GM10266 (cell line): ENCODE results near the gene TEX2.
"Not testable (repeated sequence)": the region's sequence is repeated elsewhere in the genome, so short reads cannot be mapped to it uniquely, and the experiment has no call there.

Experiments
- DNase-seq: peaks from one replicate; pipeline ENCODE4 v3.0.0; 2012; ENCODE audit errors: extremely low spot score
- TF ChIP-seq, protein P1 (sequence below): IDR thresholded peaks from 2 replicates; pipeline ENCODE4 v1.5.1; 2012; ENCODE audit warnings: mild to moderate bottlenecking, low read depth; ENCODE audit not compliant: control insufficient read depth, insufficient read depth; ENCODE audit errors: missing control alignments

TEX2 gene

DNA sequence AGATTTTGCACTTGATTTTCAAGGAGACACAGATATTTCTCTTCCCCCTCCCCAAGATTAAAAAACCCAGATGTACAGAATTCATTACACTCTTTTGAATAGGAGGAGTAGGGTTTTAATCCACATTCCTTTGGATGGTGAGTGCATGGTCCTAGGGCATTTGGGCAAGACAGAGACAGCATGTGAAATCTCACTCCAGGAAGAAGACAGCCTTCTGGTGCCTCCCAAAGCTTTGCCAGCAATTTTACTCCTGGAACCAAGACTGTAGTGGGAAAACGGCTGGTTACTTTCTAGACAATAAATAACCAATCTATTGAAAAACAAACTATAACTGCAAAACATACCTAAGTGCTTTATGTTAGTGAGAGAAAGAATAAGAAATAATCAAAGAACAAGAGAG lies 15.2 kb downstream of the TEX2 start:
- TF ChIP-seq, protein P1, sequence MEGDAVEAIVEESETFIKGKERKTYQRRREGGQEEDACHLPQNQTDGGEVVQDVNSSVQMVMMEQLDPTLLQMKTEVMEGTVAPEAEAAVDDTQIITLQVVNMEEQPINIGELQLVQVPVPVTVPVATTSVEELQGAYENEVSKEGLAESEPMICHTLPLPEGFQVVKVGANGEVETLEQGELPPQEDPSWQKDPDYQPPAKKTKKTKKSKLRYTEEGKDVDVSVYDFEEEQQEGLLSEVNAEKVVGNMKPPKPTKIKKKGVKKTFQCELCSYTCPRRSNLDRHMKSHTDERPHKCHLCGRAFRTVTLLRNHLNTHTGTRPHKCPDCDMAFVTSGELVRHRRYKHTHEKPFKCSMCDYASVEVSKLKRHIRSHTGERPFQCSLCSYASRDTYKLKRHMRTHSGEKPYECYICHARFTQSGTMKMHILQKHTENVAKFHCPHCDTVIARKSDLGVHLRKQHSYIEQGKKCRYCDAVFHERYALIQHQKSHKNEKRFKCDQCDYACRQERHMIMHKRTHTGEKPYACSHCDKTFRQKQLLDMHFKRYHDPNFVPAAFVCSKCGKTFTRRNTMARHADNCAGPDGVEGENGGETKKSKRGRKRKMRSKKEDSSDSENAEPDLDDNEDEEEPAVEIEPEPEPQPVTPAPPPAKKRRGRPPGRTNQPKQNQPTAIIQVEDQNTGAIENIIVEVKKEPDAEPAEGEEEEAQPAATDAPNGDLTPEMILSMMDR = no peak
- no peak for DNase-seq

DNA sequence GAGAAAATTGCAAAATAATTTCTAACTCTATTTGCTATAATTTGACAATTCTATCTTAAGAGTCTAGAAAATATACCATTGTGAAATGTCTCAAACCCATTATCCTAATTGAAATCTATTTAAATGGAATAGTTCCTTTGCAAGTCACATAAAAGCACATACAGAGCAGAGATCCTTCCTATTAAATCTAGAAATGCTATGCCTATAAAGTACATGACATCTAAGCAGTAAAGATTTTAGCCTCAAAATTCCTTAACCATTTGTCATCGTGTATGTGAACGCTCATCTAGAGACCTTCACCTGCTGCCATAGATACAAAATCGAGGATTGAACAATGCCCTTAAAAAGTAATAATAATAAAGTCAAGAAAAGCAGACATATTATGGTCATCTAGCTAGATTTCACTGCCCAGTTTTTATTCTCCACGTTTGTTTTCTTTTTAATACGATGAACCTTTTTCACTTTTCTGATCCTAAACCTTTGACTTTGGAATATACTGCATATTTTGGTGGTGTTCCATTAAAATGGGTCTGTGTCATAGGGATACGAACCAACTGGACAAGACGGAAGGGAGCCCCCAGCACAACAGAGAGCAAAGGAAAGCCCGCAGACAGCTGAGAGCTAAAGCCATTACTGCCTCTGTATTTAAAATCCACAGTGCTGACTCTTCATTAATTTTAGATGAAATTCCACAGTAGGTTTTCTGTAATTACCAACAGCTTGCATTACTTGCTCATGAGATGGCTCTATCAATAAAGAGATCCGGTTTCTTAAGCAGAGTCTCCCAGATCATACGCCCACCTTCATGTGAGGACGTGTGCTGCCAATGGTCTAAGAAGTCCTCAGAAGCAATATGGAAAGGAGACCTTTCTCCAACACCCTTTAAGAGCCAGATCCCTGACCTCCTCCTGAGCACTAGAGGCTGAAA lies 17.6 kb downstream of the TEX2 start:
- TF ChIP-seq, protein P1 = no peak
- DNase-seq = no peak

DNA sequence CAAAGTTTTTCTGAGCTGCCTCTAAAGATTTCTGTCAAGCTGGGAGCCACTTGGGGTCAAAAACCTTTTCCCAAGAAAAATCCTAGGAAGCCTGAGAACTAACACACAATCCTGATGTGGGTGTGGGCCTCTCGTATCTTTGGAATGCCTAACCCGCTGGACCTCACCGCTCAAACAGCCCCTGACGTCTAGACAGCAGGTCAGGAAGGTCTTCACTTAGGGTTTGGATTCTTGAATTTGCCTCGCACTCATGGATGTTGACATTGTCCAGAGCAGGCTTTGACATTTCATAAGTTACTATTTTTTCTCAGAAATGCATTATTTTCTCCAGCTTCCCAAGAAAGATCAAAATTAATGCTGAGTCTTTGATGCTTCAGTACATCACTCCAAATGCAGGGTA lies 18.9 kb downstream of the TEX2 start:
- TF ChIP-seq, protein P1 = no peak
- DNase-seq = no peak

DNA sequence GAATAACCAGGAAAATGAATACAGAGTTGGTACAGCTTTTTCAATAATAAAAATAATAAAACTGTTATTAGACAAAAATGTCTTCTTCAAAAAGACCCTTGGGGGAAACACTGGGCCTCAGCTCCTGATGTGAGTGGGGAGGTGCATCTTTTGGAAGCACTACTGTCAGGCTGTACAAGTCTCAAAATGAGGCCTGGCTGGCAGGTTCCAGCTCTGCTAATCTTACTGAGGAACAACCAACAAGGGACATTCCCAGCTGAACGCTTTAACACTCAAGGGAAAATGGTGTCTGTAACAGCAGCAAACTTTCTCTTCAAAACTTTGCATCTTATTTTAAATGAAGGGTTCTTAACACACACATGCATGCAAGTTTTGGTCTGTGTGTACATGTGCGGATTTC lies 19.7 kb downstream of the TEX2 start:
- DNase-seq = no peak
- TF ChIP-seq, protein P1 = no peak

DNA sequence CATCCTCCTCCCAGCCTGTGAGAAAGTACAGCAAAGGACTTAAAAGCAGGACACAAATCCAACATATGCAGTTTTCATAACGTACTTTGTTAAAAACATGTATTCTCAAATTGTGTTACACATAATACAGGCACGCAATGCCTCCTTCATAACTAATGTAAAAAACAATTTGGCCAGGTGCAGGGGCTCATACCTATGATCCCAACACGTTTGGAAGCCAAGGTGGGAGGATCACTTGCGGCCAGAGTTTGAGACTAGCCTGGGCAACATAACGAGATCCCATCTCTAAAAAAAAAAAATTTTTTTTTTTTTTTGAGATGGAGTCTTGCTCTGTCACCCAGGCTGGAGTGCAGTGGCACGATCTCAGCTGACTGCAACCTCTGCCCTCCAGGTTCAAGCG lies 20.4 kb downstream of the TEX2 start:
- TF ChIP-seq, protein P1 = no peak
- no peak for DNase-seq

DNA sequence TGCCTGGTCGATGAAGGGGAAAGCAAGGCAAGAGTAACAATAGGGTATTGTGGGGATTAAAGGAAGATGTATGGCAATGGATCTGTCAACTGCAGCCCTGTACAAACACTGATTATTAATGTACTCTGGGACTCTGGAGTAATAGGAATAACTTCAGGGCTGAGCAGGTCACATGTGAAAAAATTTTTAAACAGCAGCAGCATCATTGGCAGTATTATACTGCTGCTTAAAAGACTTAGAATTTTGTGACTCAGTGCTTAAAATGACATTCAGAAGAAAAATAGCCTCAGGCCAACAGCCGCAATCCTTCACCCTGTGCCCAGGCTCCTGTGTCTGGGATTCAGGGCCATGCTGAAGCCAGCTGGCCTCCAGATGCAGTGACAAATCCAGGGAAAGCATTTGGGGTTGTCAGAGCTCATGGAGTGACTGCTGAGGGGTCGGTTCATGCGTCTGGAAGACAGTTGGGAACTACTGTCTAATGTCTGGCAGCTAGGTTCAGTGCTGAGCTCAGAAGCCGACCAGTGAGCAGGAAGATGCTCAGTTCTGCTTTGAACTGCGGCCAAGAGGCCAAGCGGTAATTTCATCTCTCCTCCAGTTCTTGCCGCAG lies 22.2 kb downstream of the TEX2 start:
- TF ChIP-seq, protein P1 = no peak
- DNase-seq = no peak

DNA sequence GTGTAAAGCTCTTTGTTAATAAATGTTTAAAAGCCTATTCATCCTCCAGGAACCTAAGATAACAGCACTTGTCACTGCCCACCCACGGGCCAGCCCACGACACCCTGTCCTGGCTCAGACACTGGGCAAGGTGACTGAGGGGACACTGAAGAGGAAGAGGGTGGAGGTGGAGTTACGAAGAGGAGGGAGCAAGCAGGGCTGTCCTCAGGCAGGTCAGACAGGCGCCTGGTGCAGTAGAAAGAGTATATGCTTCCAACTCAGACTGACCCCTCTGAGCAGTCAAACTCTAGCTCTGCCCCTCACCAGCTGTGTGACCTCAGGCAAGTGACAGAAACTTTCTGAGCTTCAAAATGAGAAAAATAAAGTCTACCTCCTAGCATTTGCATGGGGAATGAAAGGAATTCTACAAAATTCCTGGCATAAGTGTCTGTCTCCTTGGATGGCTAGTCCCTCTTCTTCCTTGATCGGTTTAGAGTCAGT lies 22.8 kb downstream of the TEX2 start:
- TF ChIP-seq, protein P1 = no peak

DNA sequence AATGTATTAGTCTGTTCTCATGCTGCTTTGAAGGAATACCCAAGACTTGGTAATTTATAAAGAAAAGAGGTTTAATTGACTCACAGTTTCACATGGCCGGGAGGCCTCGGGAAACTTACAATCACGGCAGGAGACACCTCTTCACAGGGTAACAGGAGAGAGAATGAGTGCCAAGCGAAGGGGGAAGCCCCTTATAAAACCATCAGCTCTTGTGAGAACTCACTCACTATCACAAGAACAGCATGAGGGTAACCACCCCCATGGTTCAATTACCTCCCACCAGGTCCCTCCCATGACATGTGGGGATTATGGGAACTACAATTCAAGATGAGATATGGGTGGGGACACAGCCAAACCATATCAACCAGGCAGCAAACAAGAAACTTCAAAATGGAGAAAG lies 24.6 kb downstream of the TEX2 start:
- DNase-seq = not testable (repeated sequence)

More for the DNA sequence above, 22.8 kb downstream of the TEX2 start:
- DNase-seq = no peak
